H1 (cell line): ENCODE data around the gene SNAP25.

Experiments
- BRCA1 ChIP-seq: IDR thresholded peaks from 2 replicates; pipeline ENCODE4 v1.6.1; 2012; ENCODE audit warnings: low read depth, low read length, improper control_type of control experiment
- CHD1 ChIP-seq: IDR thresholded peaks from 2 replicates; pipeline ENCODE4 v1.6.1; 2012; ENCODE audit warnings: low read depth, low read length, improper control_type of control experiment
- CHD2 ChIP-seq: IDR thresholded peaks from 2 replicates; pipeline ENCODE4 v1.6.1; 2012; ENCODE audit warnings: low read length, improper control_type of control experiment
- CREB1 ChIP-seq: IDR thresholded peaks from 2 replicates; pipeline ENCODE4 v1.6.1; 2012; ENCODE audit warnings: inconsistent platforms
- MAFK ChIP-seq: IDR thresholded peaks from 2 replicates; pipeline ENCODE4 v1.6.1; 2012; ENCODE audit warnings: low read depth, mild to moderate bottlenecking, improper control_type of control experiment, low read length
- POLR2AphosphoS5 ChIP-seq: IDR thresholded peaks from 2 replicates; pipeline ENCODE4 v1.6.1; 2011; ENCODE audit warnings: low read depth, low read length
- SUZ12 ChIP-seq: fragments of 200-600 bp; sonication (generic); IDR thresholded peaks from 2 replicates; pipeline ENCODE4 v1.6.1; 2012; ENCODE audit warnings: mild to moderate bottlenecking, inconsistent platforms, low read length, moderate library complexity, mixed read lengths
- TAF1 ChIP-seq: IDR thresholded peaks from 2 replicates; pipeline ENCODE4 v1.6.1; 2011; ENCODE audit warnings: mild to moderate bottlenecking, low read depth, low read length
- TF ChIP-seq, protein P1 (sequence below), 3 experiments: IDR thresholded peaks; 1 replicate in 2 of 3; 2 replicates in 1 of 3; pipeline versions ENCODE4 v1.5.1 to v1.6.1; 2011; ENCODE audit warnings: low read length in 3 of 3, mild to moderate bottlenecking in 3 of 3, inconsistent platforms in 2 of 3, low read depth in 1 of 3, moderate library complexity in 1 of 3; ENCODE audit not compliant: insufficient read depth in 1 of 3; ENCODE audit errors: control extremely low read depth in 1 of 3

DNA sequence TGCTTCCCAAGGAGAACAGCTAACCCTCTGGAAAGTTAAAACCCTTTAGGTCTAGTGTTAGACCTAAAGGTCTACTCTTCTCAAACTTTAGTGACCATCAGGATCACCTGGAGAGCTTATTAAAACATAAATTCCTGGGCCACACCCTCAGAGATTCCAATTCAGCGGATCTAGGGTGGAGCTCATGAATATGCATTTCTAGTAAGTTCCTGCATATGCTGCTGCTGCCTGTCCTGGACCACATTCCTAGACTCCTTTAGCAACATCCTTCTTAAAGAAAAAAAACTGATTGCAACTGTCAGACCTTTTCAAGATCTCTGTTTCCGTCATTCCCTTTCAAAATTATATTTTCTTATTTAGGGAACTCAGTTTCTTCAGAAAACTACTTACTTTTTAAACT lies 31.2 kb downstream of the SNAP25 start:
- TF ChIP-seq, protein P1, sequence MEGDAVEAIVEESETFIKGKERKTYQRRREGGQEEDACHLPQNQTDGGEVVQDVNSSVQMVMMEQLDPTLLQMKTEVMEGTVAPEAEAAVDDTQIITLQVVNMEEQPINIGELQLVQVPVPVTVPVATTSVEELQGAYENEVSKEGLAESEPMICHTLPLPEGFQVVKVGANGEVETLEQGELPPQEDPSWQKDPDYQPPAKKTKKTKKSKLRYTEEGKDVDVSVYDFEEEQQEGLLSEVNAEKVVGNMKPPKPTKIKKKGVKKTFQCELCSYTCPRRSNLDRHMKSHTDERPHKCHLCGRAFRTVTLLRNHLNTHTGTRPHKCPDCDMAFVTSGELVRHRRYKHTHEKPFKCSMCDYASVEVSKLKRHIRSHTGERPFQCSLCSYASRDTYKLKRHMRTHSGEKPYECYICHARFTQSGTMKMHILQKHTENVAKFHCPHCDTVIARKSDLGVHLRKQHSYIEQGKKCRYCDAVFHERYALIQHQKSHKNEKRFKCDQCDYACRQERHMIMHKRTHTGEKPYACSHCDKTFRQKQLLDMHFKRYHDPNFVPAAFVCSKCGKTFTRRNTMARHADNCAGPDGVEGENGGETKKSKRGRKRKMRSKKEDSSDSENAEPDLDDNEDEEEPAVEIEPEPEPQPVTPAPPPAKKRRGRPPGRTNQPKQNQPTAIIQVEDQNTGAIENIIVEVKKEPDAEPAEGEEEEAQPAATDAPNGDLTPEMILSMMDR (IDR thresholded peaks at IDR 0.05; ENCODE audit: control extremely low read depth in 1 of 3, insufficient read depth in 1 of 3, low read depth in 1 of 3, low read length in 3 of 3) = no peak
- TF ChIP-seq BRCA1 (no peak), CHD1 (no peak), CREB1 (no peak), SUZ12 (no peak), POLR2AphosphoS5 (no peak), MAFK (no peak), CHD2 (no peak), TAF1 (no peak)
